Loucy (cell line): ENCODE data around the gene NAALADL1.
A peak's percentile ranks its signal among the peaks of the same experiment; 100 is the strongest.

Source experiments
- H2AFZ ChIP-seq: fragments of 200-600 bp; sonication (generic); 2 replicates; pipeline ENCODE4 v1.6.0; 2016; ENCODE audit warnings: antibody characterized with exemption, mild to moderate bottlenecking, low read length, moderate library complexity
- H3F3A ChIP-seq: fragments of 200-600 bp; 2 replicates; pipeline ENCODE4 v1.6.0; 2016; ENCODE audit warnings: antibody characterized with exemption, low read depth, mild to moderate bottlenecking
- H3K27me3 ChIP-seq: fragments of 200-600 bp; sonication (generic); 2 replicates; pipeline ENCODE4 v1.6.1; 2014; ENCODE audit warnings: low read length, mild to moderate bottlenecking; ENCODE audit not compliant: insufficient read depth, poor library complexity, severe bottlenecking
- H3K36me3 ChIP-seq: fragments of 200-600 bp; sonication (generic); 2 replicates; pipeline ENCODE4 v1.6.1; 2016; ENCODE audit warnings: low read length; ENCODE audit not compliant: insufficient read depth
- H3K4me1 ChIP-seq: fragments of 200-600 bp; sonication (generic); 2 replicates; pipeline ENCODE4 v1.5.1; 2014; ENCODE audit warnings: low read length, mild to moderate bottlenecking; ENCODE audit not compliant: insufficient read depth, poor library complexity, severe bottlenecking
- H3K4me2 ChIP-seq: fragments of 200-600 bp; sonication (generic); 2 replicates; pipeline ENCODE4 v1.6.0; 2014; ENCODE audit warnings: antibody characterized with exemption, low read length, low read depth, mild to moderate bottlenecking; ENCODE audit not compliant: poor library complexity, severe bottlenecking
- H3K4me3 ChIP-seq: fragments of 200-600 bp; sonication (generic); 2 replicates; pipeline ENCODE4 v1.5.1; 2014; ENCODE audit warnings: low read length, mild to moderate bottlenecking, mixed read lengths; ENCODE audit not compliant: poor library complexity, severe bottlenecking
- H3K79me2 ChIP-seq: fragments of 200-600 bp; sonication (generic); 2 replicates; pipeline ENCODE4 v1.6.1; 2014; ENCODE audit warnings: low read length; ENCODE audit not compliant: insufficient read depth
- H3K9ac ChIP-seq: fragments of 200-600 bp; sonication (generic); 2 replicates; pipeline ENCODE4 v1.6.0; 2014; ENCODE audit warnings: mild to moderate bottlenecking, low read depth, low read length, moderate library complexity; ENCODE audit not compliant: poor library complexity, severe bottlenecking
- H3K9me2 ChIP-seq: fragments of 200-600 bp; sonication (generic); replicated peaks from 2 replicates; pipeline ENCODE4 v1.6.1; 2016; ENCODE audit warnings: low read depth, low read length, mixed read lengths
- H3K9me3 ChIP-seq: fragments of 200-600 bp; sonication (generic); 2 replicates; pipeline ENCODE4 v1.6.1; 2014; ENCODE audit warnings: mild to moderate bottlenecking, antibody characterized with exemption, low read length, low read depth; ENCODE audit not compliant: insufficient read depth
- H4K20me1 ChIP-seq: fragments of 200-600 bp; sonication (generic); 2 replicates; pipeline ENCODE4 v1.6.0; 2014; ENCODE audit warnings: antibody characterized with exemption, low read length, mild to moderate bottlenecking; ENCODE audit not compliant: insufficient read depth, poor library complexity, severe bottlenecking
- CTCF ChIP-seq: fragments of 200-600 bp; sonication (generic); conservative IDR thresholded peaks from 2 replicates; pipeline ENCODE4 v1.5.1; 2014; ENCODE audit warnings: mild to moderate bottlenecking, antibody characterized with exemption, low read length
- EZH2phosphoT487 ChIP-seq: fragments of 200-600 bp; IDR thresholded peaks from 2 replicates; pipeline ENCODE4 v1.6.1; 2018; ENCODE audit warnings: antibody characterized with exemption, mild to moderate bottlenecking, moderate library complexity, borderline replicate concordance

Gene NAALADL1

GRCh38 chr11:65019824-65020223, 38.5 kb downstream of the NAALADL1 start:
- no peak overlapping the region for H2AFZ ChIP-seq
- H3K9me2 ChIP-seq: no peaks in the 10 kb centered on the region
- no peaks in the 10 kb centered on the region for H3F3A ChIP-seq
- H3K9me3 ChIP-seq: no peaks in the 10 kb centered on the region
- no peak overlapping the region for H3K9ac ChIP-seq
- no peak overlapping the region for H3K4me2 ChIP-seq
- no peaks in the 10 kb centered on the region for H3K27me3 ChIP-seq
- H3K36me3 ChIP-seq: peaks cover 3% of the 10 kb centered on the region; the same call in 1 of the 2 replicates
- H3K4me1 ChIP-seq: peaks cover 17% of the 10 kb centered on the region
- H3K4me3 ChIP-seq: no peak overlapping the region
- H4K20me1 ChIP-seq: peaks cover 6% of the 10 kb centered on the region
- no peak for TF ChIP-seq EZH2phosphoT487
- TF ChIP-seq CTCF: no peak
- peaks cover 29% of the 10 kb centered on the region for H3K79me2 ChIP-seq

GRCh38 chr11:65017937-65018336, 40.4 kb downstream of the NAALADL1 start:
- no peaks in the 10 kb centered on the region for H3K9me3 ChIP-seq
- H3K9me2 ChIP-seq: no peaks in the 10 kb centered on the region
- no peaks in the 10 kb centered on the region for H3K27me3 ChIP-seq
- no peak overlapping the region for H3K4me3 ChIP-seq
- peaks cover 3% of the 10 kb centered on the region; the same call in 1 of the 2 replicates for H3K36me3 ChIP-seq
- no peak overlapping the region for H3K4me2 ChIP-seq
- H4K20me1 ChIP-seq: peaks cover 8% of the 10 kb centered on the region
- peaks cover 6% of the 10 kb centered on the region for H3F3A ChIP-seq
- H3K4me1 ChIP-seq: peaks cover 21% of the 10 kb centered on the region
- peaks cover 32% of the 10 kb centered on the region for H3K79me2 ChIP-seq
- H2AFZ ChIP-seq: no peak overlapping the region
- H3K9ac ChIP-seq: no peak overlapping the region
- TF ChIP-seq EZH2phosphoT487 (no peak), CTCF (no peak)

- Histone ChIP-seq H3K4me3 (no peak overlapping the region), H3F3A (peaks cover 6% of the 10 kb centered on the region), H3K9ac (peak overlapping the region; percentile 30), H3K36me3 (peaks cover 3% of the 10 kb centered on the region; the same call in 1 of the 2 replicates), H3K9me3 (no peaks in the 10 kb centered on the region), H3K27me3 (no peaks in the 10 kb centered on the region), H3K4me2 (peak overlapping the region; percentile 85), H2AFZ (no peak overlapping the region), H4K20me1 (peaks cover 8% of the 10 kb centered on the region), H3K9me2 (no peaks in the 10 kb centered on the region), H3K4me1 (peaks cover 23% of the 10 kb centered on the region), H3K79me2 (peaks cover 32% of the 10 kb centered on the region)
- TF ChIP-seq CTCF: peak; percentile 28; the same call in 1 of the 2 replicates
- TF ChIP-seq EZH2phosphoT487: no peak
Observed at GRCh38 chr11:65016705-65017104, 41.6 kb downstream of the NAALADL1 start.
